Activated CD4-positive, alpha-beta T cell treated with anti-CD3 and anti-CD28 coated beads, Interleukin-2, amount 50 U/mL, for 24 hours (primary cell): ENCODE data around the gene THAP3.
A peak's percentile ranks its signal among the peaks of the same experiment; 100 is the strongest.
"Not testable (repeated sequence)": the region's sequence is repeated elsewhere in the genome, so short reads cannot be mapped to it uniquely, and the experiment has no call there.

Source experiments
- DNase-seq, 2 donors: peaks; one replicate each; pipeline ENCODE4 v3.0.0-alpha.2; 2020; ENCODE audit warnings: low read depth in 1 of 2, low spot score in 1 of 2

THAP3 gene

GRCh38 chr1:6634371-6635052, 9.8 kb downstream of the THAP3 start:
- DNase-seq = no peak

GRCh38 chr1:6635161-6635909, 10.7 kb downstream of the THAP3 start:
- DNase-seq = no peak

DNA sequence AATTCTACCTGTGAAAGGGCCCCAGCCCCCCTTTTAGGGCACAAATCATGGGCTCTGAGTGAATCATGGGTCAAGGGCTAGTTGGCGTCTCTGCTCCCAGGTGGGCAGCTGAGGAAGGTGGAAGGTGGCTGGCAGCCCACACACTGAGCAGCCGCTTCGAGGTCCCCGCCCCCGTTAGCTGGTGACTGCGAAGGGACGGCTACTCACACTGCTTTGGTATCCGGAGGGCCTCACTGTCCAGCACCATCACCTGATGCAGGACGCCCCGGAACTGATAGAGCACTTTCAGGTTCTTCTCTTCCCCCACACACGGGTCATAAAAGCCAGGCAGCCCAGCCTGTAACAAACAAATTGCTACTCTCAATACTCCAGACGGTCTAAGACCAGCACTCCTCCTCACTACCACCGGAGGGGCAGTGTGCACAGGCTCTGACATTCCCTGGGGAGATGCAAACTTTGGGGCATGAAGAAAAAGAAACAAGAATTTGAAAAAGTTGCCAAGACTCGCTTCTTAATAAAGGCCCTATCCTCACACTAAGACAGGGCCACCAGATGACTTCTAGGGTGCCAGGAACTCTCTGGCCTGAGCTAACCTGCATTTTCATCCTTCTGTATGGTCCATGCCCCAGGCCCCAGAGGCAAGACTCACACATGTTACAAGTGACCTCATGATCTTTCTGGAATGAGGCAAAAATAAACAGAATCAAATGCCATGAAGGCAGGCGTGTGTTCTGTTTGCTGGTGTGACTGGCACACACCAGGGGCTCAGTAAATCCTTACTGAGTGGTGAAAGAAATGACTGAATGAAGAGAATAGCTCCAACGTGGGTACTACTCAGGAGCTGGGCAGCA, 11.5 kb downstream of the THAP3 start:
- DNase-seq = no peak

- DNase-seq = not testable (repeated sequence)
Measured at GRCh38 chr1:6636778-6637177, 12.1 kb downstream of the THAP3 start.

- no peak for DNase-seq
Measured at GRCh38 chr1:6637770-6638169, 13.1 kb downstream of the THAP3 start.

DNA sequence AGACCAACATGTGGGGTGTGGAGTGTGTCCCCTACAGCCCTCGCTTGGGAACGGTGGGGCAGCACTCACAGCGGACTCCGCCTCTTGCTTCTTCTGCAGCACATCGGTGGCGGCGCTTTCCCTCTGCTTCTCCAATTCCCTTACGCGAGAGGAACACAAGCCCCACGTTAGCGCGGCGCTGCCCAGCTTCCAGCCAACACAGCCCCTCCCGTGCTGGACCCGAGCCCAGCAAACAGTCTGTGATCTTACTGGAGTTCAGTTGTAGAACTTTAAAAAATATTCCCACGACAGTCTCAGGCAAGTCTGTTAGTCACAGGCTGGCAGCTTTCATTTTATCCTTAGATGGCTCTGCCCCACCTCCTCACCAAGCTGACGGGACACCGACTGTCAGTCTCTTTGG, 13.6 kb downstream of the THAP3 start:
- no peak for DNase-seq

- DNase-seq = not testable (repeated sequence)
Measured at GRCh38 chr1:6640867-6641266, 16.2 kb downstream of the THAP3 start.

GRCh38 chr1:6645018-6645417, 20.4 kb downstream of the THAP3 start:
- DNase-seq = no peak

DNA sequence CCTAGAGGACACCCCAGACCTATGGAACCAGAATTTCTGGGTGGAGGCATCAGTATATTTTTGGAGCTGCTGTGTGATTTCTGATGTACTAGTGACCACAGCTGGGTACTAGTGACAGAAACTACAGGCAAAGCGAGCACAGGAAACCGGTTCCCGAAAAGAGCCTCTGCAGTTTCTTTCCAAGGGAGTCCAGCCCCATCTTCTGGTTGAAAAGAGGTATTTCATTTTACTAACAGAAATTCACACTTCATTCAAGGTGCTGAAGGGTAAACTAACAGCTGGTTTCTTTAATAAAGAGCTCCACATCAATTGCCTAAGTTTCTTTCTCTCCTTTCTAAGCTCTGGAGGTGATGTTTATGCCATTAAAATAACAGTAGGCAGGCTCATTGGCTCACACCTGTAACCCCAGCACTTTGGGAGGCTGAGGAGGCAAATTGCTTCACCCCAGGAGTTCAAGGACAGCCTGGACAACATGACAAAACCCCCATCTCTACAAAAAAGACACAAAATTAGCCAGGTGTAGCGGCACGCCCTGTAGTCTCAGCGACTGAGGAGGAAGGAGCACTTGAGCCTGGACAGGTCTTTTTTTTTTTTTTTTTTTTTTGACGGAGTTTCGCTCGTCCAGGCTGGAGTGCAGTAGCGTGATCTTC, 22.0 kb downstream of the THAP3 start:
- DNase-seq = peak in 1 of 2 donors; percentile 14

DNA sequence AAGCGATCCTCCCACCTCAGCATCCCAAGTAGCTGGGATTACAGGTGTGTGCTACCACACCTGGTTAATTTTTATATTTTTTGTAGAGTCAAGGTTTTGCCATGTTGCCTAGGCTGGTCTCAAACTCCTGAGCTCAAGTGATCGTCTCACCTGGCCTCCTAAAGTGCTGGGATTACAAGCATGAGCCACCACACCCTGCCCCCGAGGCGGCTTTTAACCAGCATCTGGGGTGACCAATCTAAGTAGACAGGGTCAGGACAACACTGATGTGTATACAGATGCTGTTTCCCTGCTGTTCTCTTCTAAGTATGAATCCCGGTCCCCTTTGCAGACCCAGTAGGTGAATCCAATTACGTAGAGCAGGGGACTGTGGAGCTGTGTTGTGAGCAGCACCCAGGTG, 23.9 kb downstream of the THAP3 start:
- no peak for DNase-seq

DNA sequence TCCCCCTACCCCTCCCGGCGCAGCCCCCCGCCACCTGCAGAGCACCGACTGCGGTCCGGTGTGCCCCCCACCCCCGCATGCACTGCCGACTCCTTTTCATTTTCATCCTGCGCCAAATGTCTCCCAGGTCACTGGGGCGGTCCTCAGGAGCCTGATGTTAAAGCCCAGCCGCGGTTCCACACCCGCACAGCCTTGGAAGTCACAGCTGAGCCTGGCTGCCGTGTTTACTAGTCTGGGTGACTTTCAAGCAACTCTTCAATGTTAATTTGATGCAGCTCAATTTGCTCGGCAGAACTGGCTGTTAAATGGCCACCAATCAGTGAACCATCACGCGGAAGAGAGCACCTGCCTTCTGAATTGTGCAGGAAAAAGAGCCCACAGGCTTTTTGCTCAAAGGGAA, 27.2 kb downstream of the THAP3 start:
- no peak for DNase-seq

GRCh38 chr1:6652986-6653385, 28.3 kb downstream of the THAP3 start:
- DNase-seq = no peak

- no peak for DNase-seq
Measured at GRCh38 chr1:6653436-6654290, 29.0 kb downstream of the THAP3 start.

- DNase-seq = no peak
Measured at GRCh38 chr1:6657138-6657537, 32.5 kb downstream of the THAP3 start.

DNA sequence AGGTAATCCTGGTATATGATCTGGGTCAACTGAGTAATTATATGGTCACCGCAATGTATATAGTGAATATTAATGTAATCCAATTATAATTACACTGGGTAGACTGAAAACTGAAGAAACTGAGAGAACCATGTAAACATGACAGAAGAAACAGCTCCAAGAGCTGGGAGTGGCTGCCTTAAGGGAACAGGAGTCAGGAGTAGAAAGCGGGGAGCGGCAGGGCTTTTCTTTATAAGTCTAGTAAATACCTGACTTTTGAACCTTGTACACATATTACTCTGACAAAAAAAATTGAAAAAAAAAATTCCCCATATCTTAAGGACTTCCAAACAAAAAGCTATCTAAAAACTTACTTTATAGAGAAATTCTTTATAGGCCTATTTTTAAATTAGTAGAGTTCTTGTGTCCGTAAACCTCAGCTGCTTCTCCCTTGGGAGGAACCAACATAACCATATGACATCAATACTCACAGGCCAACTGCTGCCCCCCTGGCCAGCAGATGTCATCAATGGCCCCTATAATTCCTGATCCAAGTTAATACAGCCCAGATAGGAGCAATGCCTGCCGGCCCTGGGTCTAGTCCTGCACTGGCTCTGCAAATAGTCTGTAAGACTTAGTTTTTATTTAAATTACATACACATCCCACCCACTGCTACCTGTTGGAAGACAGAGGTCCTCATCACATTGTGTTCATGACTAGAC, 33.8 kb downstream of the THAP3 start:
- no peak for DNase-seq

DNA sequence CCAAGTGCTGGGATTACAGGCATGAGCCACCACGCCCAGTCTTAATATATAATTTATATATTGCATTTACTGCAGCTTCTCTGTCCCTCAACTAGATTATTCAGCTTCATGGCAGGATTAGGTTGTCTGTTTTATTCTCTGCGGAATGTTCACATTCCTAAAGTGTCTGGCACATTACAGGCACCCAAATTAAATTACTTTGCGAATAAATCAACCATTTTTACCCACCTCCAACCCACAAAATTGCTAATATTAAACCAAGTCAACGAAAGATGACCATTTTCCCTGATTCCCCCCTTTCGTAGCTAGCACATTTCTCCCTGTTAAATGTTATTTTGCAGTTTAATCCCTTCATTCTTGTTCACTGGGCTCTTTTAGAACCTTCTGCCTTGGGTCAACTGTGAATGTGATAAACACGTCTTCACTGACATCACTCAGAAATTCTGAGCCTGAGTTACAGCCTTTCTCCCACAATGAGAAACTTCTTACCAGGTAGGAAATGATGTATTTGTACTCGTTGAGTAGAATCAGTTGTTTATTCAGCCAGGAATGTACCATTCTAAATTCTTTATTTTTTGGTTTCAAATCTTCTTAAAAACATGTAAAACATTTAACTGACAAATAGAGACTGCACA, 35.9 kb downstream of the THAP3 start:
- DNase-seq = no peak

DNA sequence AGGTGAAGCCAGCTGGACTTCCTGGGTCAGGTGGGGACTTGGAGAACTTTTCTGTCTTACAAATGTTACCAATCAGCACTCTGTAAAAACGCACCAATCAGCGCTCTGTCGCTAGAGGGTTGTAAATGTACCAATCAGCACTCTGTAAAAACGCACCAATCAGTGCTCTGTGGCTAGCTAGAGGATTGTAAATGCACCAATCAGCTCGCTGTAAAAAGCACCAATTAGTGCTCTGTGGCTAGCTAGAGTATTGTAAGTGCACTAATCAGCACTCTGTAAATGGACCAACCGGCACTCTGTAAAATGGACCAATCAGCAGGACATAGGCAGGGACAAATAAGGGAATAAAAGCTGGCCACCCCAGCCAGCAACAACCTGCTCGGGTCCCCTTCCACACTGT, 37.8 kb downstream of the THAP3 start:
- DNase-seq = not testable (repeated sequence)

DNA sequence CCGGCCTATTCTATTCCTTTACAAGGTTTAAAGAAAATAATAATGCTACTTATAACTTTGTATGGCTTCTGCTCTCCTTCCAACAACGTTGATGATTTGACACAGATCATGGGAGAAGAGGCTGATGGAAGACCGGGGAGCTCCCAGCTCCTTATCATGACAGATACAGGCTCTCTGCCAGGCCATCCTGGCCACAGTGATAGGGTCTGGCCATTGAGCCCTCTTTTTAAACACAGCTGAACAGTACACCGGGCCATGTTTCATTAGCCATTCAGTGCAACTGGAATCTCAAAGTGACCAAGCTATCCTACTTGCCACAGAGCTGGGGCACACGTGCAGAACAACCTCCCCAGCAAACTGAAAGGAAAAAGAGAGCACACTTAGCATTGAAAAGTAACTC, 42.0 kb downstream of the THAP3 start:
- no peak for DNase-seq

DNA sequence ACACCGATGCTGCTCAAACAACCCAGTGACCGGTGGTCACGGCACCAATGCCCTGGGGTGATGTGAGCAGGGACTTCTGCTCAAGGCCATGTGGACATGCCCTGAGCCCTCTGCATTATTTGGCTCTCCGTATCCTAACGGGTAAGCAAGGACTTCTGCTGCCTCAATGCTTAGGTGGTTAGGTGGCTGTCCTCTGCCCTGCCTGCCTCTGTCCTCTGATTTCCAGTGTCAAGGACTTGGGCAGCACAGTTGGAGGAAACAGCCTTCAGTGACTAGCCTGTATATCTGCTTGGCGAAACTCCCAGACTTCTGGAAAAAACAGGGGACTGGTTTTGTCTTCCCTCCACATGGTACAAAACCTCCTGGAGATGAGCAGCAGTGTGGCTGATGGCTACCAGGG, 42.5 kb downstream of the THAP3 start:
- DNase-seq = no peak
